ENCODE results near the gene RALGPS1. TPM values are rescaled to one million over a fixed set of nuclear protein-coding genes. Genes with fewer than 3 reads are reported as not detected.

Gene RALGPS1
- total and polyA plus RNA-seq, 2 of the 8 experiments (the other 6 are each of a cell fraction or from before 2014, with no cell fraction given): 20.0 to 23.5 TPM

DNA sequence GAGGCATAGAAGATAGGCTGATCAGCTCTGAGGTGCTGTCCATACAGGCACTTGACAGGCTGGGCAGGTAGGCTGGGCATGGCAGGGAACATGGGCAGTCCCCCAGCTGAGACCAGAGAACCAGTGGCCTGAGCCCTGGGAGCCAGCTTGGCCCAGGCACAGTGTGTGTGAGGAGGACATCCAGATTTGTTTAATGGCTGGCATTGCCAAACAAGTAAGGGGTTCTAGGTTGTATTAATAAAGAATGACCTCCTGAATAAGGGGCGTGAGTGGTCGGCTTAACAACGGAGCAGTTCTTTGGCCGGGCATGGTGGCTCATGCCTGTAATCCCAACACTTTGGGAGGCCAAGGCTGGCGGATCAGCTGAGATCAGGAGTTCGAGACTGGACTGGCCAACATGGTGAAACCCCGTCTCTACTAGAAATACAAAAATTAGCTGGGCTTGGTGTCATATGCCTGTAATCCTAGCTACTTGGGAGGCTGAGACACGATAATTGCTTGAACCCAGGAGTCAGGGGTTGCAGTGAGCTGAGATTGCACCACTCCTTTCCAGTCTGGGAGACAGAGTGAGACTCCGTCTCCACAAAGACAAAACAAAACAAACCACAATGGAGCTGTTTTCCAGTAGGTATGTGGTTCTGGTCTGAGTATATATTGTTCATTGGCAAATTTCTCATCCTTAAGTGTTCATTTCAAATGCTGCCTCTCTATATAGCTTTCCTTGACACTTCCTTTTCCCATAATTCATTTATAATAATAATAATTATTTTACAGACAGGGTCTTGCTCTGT is 151.7 kb downstream of the RALGPS1 start:
- Histone ChIP-seq H3K56ac (replicated peaks; ENCODE audit: insufficient read length, low read depth, low read length) (no peak overlapping the region), H4K8ac (ENCODE audit: extremely low read depth, insufficient read depth, low read length) (no peak overlapping the region), H3K27me3 (replicated peaks in 1 of 4; ENCODE audit: control insufficient read depth in 3 of 4, extremely low read depth in 1 of 4, insufficient read depth in 3 of 4, low read length in 3 of 4) (no peaks in the 10 kb centered on the region), H3K4me2 (ENCODE audit: insufficient read depth in 1 of 2, low read depth in 2 of 2, low read length in 2 of 2) (no peak overlapping the region), H4K5ac (ENCODE audit: insufficient read length, low read depth, low read length) (no peak overlapping the region), H3K4ac (replicated peaks; ENCODE audit: insufficient read length, low read depth, low read length) (no peak overlapping the region), H4K91ac (replicated peaks; ENCODE audit: insufficient read length, low read length) (no peak overlapping the region), H2BK5ac (ENCODE audit: low read depth, low read length) (no peak overlapping the region), H3K9me3 (ENCODE audit: insufficient read depth in 2 of 2, low read depth in 1 of 2, low read length in 1 of 2) (no peaks in the 10 kb centered on the region), H2AFZ (ENCODE audit: low read length) (no peak overlapping the region), H3K23ac (ENCODE audit: insufficient read length) (no peak overlapping the region), H3K23me2 (ENCODE audit: low read depth, low read length) (no peaks in the 10 kb centered on the region), H3K79me1 (ENCODE audit: low read depth, low read length) (no peaks in the 10 kb centered on the region), H3K36me3 (ENCODE audit: control insufficient read depth in 2 of 4, insufficient read depth in 4 of 4, low read length in 3 of 4) (no peaks in the 10 kb centered on the region; a peak in 1 of 8 replicates), H2BK20ac (ENCODE audit: low read length) (no peak overlapping the region), H2AK5ac (ENCODE audit: low read depth, low read length) (no peak overlapping the region), H3K18ac (ENCODE audit: extremely low read depth, low read length) (no peak overlapping the region), H3K27ac (ENCODE audit: low read depth, low read length) (no peak overlapping the region), H3K14ac (ENCODE audit: insufficient read length) (no peak overlapping the region), H3K9ac (replicated peaks in 1 of 4; ENCODE audit: extremely low read depth in 1 of 4, low read depth in 3 of 4, low read length in 3 of 4) (no peak overlapping the region), H2BK120ac (replicated peaks; ENCODE audit: low read depth, low read length) (no peak overlapping the region), H4K20me1 (replicated peaks in 1 of 2; ENCODE audit: control insufficient read depth in 1 of 2, insufficient read depth in 2 of 2, low read length in 2 of 2) (peaks cover 0 to 2% of the 10 kb centered on the region in 2 experiments), H3K79me2 (ENCODE audit: control insufficient read depth in 1 of 2, insufficient read depth in 2 of 2, low read length in 2 of 2) (no peaks in the 10 kb centered on the region), H3K4me3 (ENCODE audit: extremely low read depth in 1 of 4, insufficient read depth in 2 of 4, low read depth in 3 of 4, low read length in 4 of 4) (no peak overlapping the region), H2BK12ac (ENCODE audit: low read depth, low read length) (no peak overlapping the region), H2BK15ac (ENCODE audit: low read length) (no peak overlapping the region), H3K4me1 (replicated peaks in 1 of 4; ENCODE audit: control insufficient read depth in 3 of 4, insufficient read depth in 4 of 4, low read length in 3 of 4) (peaks cover 0 to 5% (median 0%) of the 10 kb centered on the region in 4 experiments; a peak in 3 of 7 replicates)
- FAIRE-seq: no peak
- ChIA-PET CTCF (ENCODE audit: partially characterized antibody) (interaction anchor here (0.6 to 1.8 kb wide), 5 partner anchors 11 to 525 kb away, joined by 3 to 4 read pairs (median 4); no protein-coding TSS in a partner anchor), POLR2A (ENCODE audit: partially characterized antibody) (no interaction called here)
- 90% methylated on average over 9 of the region's 9 CpGs; no CpG with 5 or more reads in 1 of the 2 experiments for WGBS, 2 experiments (ENCODE audit: extremely low coverage in 1 of 2, insufficient coverage in 1 of 2, insufficient read length in 1 of 2, insufficient replicate concordance in 2 of 2, low coverage in 1 of 2, low lambda C conversion rate in 2 of 2, missing lambda C conversion rate in 1 of 2)
- TF ChIP-seq ASH2L (IDR thresholded peaks at IDR 0.05; ENCODE audit: low read length) (no peak), YY1 (IDR thresholded peaks at IDR 0.05; ENCODE audit: low read depth, low read length) (no peak), GABPA (IDR thresholded peaks at IDR 0.05; ENCODE audit: borderline replicate concordance, insufficient read depth, low read length) (no peak), NANOG (IDR thresholded peaks at IDR 0.05; ENCODE audit: insufficient read depth, low read depth, low read length, poor library complexity, severe bottlenecking) (no peak), JUND (IDR thresholded peaks at IDR 0.05; ENCODE audit: low read length) (no peak), JUN (IDR thresholded peaks at IDR 0.05; ENCODE audit: low read depth, low read length) (no peak)
- DNase-seq (ENCODE audit: low read depth in 1 of 2, low spot score in 2 of 2): no peak

All from H1 (cell line).